GM18526 (cell line): ENCODE measurements around the gene ST6GALNAC2.

Experiments
- POLR2A ChIP-seq: IDR thresholded peaks from 3 replicates; pipeline ENCODE4 v1.6.1; 2011; ENCODE audit not compliant: insufficient read length; ENCODE audit errors: extremely low read depth

The ST6GALNAC2 gene

DNA sequence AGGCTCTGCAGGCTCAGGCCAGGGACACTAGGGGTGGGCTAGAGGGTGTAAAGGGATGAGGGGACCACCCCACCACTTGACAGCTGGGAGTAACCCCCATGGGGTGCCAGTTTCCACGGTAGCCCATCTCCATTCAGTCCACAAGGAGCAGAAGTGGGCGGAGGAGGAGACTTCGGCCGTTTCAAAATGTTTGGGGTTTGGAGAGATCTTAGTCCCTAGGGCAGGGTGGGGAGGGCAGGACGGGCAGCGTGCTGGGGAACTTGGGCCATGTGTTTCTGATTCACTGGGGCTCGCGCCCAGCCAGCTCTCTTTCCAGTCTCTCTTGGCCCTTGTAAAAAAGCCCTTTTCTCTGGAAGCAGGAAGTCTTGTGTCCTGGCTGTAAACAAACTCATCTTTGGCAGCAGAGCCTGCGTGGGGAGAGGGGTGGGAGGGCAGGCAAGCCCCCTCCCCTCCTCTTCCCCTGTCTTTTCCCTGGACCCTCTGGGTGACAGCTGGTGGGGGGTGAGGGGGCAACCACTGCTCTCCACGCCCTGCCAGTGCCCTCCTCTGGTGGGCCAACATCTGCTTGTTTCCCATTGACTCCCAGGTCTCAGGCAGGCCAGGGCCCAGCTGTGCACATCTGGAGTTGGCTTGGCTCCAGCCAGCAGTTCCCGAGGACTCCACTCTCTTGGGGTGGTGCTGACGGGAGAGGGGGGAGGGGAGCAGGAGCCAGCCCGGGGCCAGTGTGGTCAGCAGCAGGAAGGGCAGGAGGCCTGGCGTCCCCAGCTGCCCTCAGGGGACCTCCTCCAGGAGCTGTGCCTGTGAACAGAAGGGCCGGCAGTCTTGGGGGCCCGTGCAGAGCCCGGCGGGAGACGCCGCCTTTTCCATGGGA, 56.2 kb downstream of the ST6GALNAC2 start:
- no peak for TF ChIP-seq POLR2A

GRCh38 chr17:76528528-76529223, 57.0 kb downstream of the ST6GALNAC2 start:
- TF ChIP-seq POLR2A, result peak; percentile 0

GRCh38 chr17:76528156-76528527, 57.5 kb downstream of the ST6GALNAC2 start:
- peak; percentile 10 for TF ChIP-seq POLR2A

GRCh38 chr17:76527430-76528111, 58.1 kb downstream of the ST6GALNAC2 start:
- TF ChIP-seq POLR2A, result no peak

- TF ChIP-seq POLR2A, result no peak
These were observed 60.8 kb downstream of the ST6GALNAC2 start for GRCh38 chr17:76524598-76525512.

DNA sequence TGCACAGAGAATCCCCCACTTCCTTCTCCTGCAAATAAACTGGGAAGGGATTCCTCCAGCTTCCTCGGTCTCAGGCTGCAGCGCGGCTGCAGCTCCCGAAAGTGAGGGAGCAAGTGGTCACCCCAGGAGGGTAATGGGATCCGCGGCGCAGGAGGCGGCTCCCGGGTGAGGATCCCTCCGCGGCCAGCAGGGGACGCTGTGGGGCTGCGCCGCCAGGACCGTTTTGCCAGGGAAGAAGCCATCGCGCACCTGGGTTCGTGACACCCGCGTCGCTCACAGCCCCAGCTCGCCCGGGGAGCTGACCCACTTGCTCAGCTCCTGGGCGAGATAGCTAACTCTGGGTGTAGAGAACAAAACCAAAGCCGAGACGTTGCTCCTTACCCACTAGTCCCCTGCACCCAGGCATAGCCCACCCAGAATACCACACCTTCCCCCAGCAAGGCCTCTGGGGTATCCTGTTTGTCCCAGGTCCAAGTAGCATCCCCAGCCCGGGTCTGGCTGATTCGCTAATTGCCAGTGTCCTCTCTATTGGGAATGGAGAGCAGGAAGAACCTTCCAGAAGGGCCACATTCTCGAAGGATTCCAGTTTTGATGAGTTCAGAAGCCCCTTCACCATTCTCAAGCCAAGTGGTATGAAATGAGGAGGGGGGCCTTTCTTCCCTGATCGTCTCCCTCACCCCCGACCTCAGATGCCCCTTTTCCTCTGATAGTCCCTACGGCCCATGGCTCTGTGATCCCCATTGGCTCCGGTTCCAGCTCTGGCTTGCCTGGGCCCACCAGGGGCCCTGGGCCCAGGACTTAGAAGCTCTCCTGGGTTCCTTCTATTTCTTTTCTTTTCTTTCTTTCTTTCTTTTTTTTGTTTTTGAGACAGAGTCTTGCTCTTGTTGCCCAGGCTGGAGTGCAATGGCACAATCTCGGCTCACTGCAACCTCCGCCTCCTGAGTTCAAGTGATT, 62.3 kb downstream of the ST6GALNAC2 start:
- no peak for TF ChIP-seq POLR2A

DNA sequence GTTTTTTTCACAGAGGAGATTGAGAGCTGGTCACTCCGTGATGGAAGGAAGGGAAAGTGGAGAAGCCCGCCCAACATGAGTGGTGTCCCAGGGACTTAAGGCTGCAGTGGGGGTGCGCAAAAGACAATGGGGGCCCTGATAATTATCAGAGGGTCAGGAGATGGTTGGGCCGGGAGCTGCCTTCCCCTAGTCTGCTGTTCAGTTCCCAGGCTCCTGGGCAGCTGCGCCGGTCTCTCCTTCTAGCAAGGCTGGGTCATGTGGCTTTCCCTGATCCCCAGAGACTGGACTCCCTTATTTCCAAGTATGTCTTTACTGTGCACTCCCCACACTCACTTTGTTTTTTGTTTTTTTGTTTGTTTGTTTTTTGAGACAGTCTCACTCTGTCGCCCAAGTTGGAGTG, 64.4 kb downstream of the ST6GALNAC2 start:
- TF ChIP-seq POLR2A, result no peak

- TF ChIP-seq POLR2A, result no peak
These were observed 66.4 kb downstream of the ST6GALNAC2 start for GRCh38 chr17:76519048-76519966.

DNA sequence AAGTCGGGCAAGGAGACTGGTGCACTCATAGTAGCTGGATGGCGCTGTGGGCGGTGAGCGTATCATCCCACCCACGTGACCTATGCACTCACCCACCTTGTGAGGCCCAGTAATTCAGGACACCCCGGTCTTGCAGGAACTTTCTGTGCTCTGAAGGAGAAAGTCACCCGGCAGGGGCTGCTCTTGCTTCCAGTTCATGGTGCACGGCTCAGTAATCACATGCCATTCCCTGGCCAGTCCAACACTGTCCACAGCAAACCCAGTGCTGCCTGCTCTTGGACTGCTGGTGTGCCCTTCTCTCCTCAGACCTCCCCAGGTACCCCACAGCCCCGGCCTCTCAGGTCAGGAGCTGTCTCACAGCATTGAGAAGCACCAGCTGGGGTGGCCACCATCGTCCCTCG, 68.0 kb downstream of the ST6GALNAC2 start:
- no peak for TF ChIP-seq POLR2A
